D721Med (cell line): ENCODE data around the gene PROM1.
A peak's percentile ranks its signal among the peaks of the same experiment; 100 is the strongest.

ENCODE experiments used
- DNase-seq: peaks from one replicate; pipeline ENCODE4 v3.0.0; 2011; ENCODE audit warnings: low spot score; ENCODE audit not compliant: insufficient read length
- FAIRE-seq: peaks from 2 replicates; lab custom pipeline; 2011; peaks lifted over from hg19 to GRCh38; lab: Jason Lieb, UNC
- CTCF ChIP-seq: IDR thresholded peaks from 2 replicates; pipeline ENCODE4 v1.5.1; 2012; ENCODE audit warnings: mild to moderate bottlenecking, control low read depth; ENCODE audit not compliant: insufficient read depth; ENCODE audit errors: missing control alignments

The PROM1 gene

DNA sequence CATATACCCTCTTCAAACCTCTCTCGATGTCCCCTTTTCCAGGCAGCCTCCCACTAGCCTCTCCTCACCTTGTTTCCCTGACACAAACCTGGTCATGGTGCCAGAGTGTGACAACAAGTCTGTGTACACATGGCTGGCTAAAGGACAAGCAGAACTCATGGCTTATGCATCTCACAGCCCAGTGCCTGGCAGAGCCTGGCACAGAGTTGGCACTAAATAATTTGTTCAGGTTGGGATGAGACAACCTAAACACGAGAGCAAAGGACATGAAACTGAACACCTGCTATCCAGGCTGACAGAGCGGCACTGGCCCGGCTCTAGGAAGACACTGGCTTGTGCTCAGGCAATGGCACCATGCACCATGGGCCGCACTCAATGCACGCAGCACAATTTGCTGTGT is 72.7 kb downstream of the PROM1 start:
- no peak for TF ChIP-seq CTCF
- FAIRE-seq = no peak
- no peak for DNase-seq

GRCh38 chr4:16009153-16009552 is 74.7 kb downstream of the PROM1 start:
- FAIRE-seq (no peak), DNase-seq (no peak)
- TF ChIP-seq CTCF = no peak

DNA sequence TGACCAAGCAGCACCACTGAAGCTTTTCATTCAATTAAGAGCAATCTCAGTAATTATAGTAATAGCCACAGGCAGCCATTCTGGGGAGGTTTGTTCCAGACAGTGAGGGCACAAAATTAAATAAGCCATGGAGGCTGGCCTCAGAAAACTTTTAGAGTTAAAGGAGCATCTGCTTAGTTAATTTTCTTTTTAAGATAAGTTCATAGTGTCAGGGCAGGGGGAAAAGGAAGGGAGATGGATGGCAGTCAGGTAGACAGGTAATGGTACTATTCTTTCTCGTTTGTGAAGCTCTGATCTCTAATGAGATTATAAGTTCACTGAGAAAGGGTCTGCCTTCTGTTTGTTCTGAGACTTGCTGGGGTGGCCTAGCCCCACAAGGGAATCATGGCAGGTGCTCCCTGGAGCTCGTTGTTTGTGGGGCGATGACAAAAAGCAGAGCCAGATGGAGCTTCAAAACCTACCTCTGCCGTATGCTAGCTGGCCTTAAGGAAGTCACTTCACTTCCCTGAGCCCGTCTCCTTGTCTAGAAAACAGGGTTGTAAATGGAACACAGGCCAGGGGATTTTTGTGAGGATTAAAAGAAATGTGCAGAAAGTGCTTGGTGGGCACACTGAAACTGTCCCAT is 76.2 kb downstream of the PROM1 start:
- DNase-seq (no peak), FAIRE-seq (no peak)
- TF ChIP-seq CTCF = no peak

GRCh38 chr4:16006771-16007446 is 76.9 kb downstream of the PROM1 start:
- TF ChIP-seq CTCF = no peak
- no peak for DNase-seq
- no peak for FAIRE-seq

GRCh38 chr4:16005676-16006075 is 78.1 kb downstream of the PROM1 start:
- TF ChIP-seq CTCF = no peak
- FAIRE-seq = no peak
- DNase-seq = no peak

DNA sequence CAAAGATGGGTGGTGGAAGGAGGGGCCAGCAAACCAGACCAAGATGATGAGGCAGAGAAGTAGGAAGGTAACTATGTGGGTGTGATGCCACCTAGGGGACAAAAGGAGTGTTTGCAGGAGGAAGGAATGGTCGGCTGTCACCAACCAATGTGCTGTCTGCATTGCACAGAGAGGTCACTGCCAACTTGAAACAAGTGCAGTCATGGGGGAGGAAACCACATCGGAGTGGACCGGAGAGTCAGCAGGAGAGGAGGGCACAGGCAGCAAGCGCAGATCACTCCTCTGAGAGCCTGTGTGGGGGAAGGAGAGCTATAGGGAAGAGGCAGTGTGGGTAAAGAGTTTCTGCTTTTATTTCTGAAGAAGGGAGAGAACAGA is 82.4 kb downstream of the PROM1 start:
- peak; percentile 76 for TF ChIP-seq CTCF
- FAIRE-seq (peak; percentile 87), DNase-seq (peak; percentile 49)

DNA sequence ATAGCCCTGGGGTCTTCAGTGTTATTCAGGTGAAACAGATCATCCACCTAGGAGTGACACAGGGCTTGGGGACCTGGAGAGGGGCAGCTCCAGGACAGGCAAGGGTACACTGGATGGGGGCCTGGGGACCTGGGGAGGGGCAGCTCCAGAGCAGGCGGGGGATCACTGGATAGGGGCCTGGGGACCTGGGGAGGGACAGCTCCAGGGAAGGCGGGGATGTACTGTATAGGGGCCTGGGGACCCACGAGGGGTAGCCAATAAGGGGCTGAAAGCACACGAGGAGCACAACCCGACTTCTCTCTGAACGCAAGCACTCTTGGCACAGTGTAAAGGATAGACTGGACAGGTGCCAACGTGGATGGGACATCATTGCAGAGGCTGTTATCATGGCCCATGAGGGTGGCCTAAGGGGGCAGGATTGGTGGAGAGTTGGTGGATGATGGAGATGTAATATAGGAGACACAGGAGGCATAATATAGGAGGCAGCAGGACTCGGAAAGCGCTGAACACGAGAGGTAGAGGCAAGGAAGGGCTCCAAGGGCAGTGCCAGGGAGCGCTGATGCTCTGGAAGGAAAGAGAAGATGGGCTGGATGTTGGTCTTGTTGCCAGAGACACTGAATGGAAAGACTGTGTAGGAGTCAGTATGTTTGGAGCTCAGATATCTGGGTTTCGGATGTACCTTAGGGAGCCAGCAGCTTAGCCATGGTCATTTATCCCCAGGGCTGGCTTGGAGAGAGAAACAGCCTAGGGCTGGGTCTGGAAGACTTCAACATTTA is 82.9 kb downstream of the PROM1 start:
- FAIRE-seq (no peak), DNase-seq (no peak)
- TF ChIP-seq CTCF = no peak
